ENCODE results near the gene LTBP3. TPM values are rescaled to one million over a fixed set of nuclear protein-coding genes. Genes with fewer than 3 reads are reported as not detected.

The LTBP3 gene
- total and polyA plus RNA-seq, 9 of the 15 experiments (the other 6 are each of a cell fraction or from before 2014, with no cell fraction given), result 0.06 to 20.5 (median 4.8) TPM

- 0 out of 2 replicates have a peak, but pooled peaks have one; percentile 19 for TF ChIP-seq SMC3 (conservative IDR thresholded peaks at IDR 0.05; ENCODE audit: insufficient read depth, low read depth, low read length)
- peak; percentile 85 for TF ChIP-seq NCOR1 (IDR thresholded peaks at IDR 0.05)
- TF ChIP-seq ZNF398 (CRISPR knock-in tag; IDR thresholded peaks at IDR 0.05), result no peak
- no peak for TF ChIP-seq GTF2E2 (tag; IDR thresholded peaks at IDR 0.05)
- TF ChIP-seq MGA (IDR thresholded peaks at IDR 0.05), result no peak
- peak; percentile 33 to 85; a peak in 2 of 4 replicates for TF ChIP-seq NONO (IDR thresholded peaks at IDR 0.05; ENCODE audit: low read depth in 2 of 2, low read length in 1 of 2)
- no peak for TF ChIP-seq ZFP30 (CRISPR knock-in tag; IDR thresholded peaks at IDR 0.05; ENCODE audit: borderline replicate concordance)
- TF ChIP-seq MAX (CRISPR knock-in tag; IDR thresholded peaks at IDR 0.05), result peak; percentile 92
- TF ChIP-seq ZNF766 (CRISPR knock-in tag; conservative IDR thresholded peaks at IDR 0.05), result no peak
- peak; percentile 85 for TF ChIP-seq ETS1 (conservative IDR thresholded peaks at IDR 0.05; ENCODE audit: control insufficient read depth, low read depth, low read length)
These were observed 60.8 kb downstream of the LTBP3 start (continued) for GRCh38 chr11:65497141-65498041.
